GM12878 (cell line): ENCODE data around the gene SLC12A3. TPM values are rescaled to one million over a fixed set of nuclear protein-coding genes. Genes with fewer than 3 reads are reported as not detected.

Source experiments
- ATAC-seq: fragments of 200-7000 bp; cut with Tn5 transposase; 3 replicates; pipeline ENCODE4 v1.9.1; 2020; ENCODE audit warnings: mild to moderate bottlenecking, moderate library complexity
- BruUV-seq: library from RNA; stranded (reverse); fragments of 400-500 nt; replicated peaks from 2 replicates; lab custom pipeline; 2021; lab: Mats Ljungman, UMichigan
- CTCF ChIA-PET: fragments of 300-600 bp; sonication (Branson Sonifier 250); formaldehyde crosslinking; extraction: SDS; loops from one replicate; lab custom pipeline; 2021; ENCODE audit warnings: inconsistent platforms; lab: Yijun Ruan, JAX
- POLR2A ChIA-PET: fragments of 350-600 bp; formaldehyde crosslinking; extraction: SDS; loops from one replicate; lab custom pipeline; 2021; ENCODE audit warnings: inconsistent platforms; lab: Charles Lee
- RAD21 ChIA-PET: fragments of 300-600 bp; sonication (Branson Sonifier 250); formaldehyde crosslinking; loops from one replicate; lab custom pipeline; 2023; ENCODE audit warnings: antibody characterized with exemption; ENCODE audit not compliant: unreplicated experiment; lab: Charles Lee
- SMC1A ChIA-PET: fragments of 300-600 bp; sonication (Branson Sonifier 250); formaldehyde crosslinking; loops from one replicate; lab custom pipeline; 2023; ENCODE audit not compliant: unreplicated experiment, uncharacterized antibody; lab: Charles Lee
- DNase-seq: peaks from one replicate; pipeline ENCODE4 v3.0.0-alpha.2; 2011; ENCODE audit warnings: low read depth, low spot score
- FAIRE-seq: peaks from 3 replicates; lab custom pipeline; 2011; peaks lifted over from hg19 to GRCh38; lab: Jason Lieb, UNC
- H2AFZ ChIP-seq: 2 replicates; pipeline ENCODE4 v1.6.0; 2011; ENCODE audit warnings: low read depth, low read length, control low read depth; ENCODE audit not compliant: control insufficient read depth
- H3K27ac ChIP-seq: 2 replicates; pipeline ENCODE4 v1.5.1; 2011; ENCODE audit warnings: control low read depth; ENCODE audit not compliant: control insufficient read depth, insufficient read depth
- H3K27me3 ChIP-seq, 2 experiments: replicated peaks in 1 of 2; 2 replicates each; pipeline versions ENCODE4 v1.6.0 to v1.6.1; 2011; ENCODE audit warnings: low read length in 1 of 2; ENCODE audit not compliant: control insufficient read depth in 2 of 2, insufficient read depth in 2 of 2
- H3K36me3 ChIP-seq, 2 experiments: 2 replicates each; pipeline ENCODE4 v1.5.1; 2011; ENCODE audit warnings: low read length in 1 of 2; ENCODE audit not compliant: control insufficient read depth in 2 of 2, insufficient read depth in 2 of 2
- H3K4me1 ChIP-seq: 2 replicates; pipeline ENCODE4 v1.6.1; 2011; ENCODE audit warnings: mild to moderate bottlenecking, low read length, moderate library complexity, mixed read lengths; ENCODE audit not compliant: control insufficient read depth, insufficient read depth
- H3K4me2 ChIP-seq: 2 replicates; pipeline ENCODE4 v1.6.0; 2011; ENCODE audit warnings: control low read depth; ENCODE audit not compliant: control insufficient read depth, insufficient read depth
- H3K4me3 ChIP-seq: fragments of 200-600 bp; sonication (generic); 2 replicates; pipeline ENCODE4 v1.5.1; 2016
- H3K79me2 ChIP-seq: 2 replicates; pipeline ENCODE4 v1.6.0; 2011; ENCODE audit warnings: low read length; ENCODE audit not compliant: control insufficient read depth, insufficient read depth
- H3K9ac ChIP-seq: 2 replicates; pipeline ENCODE4 v1.8.0; 2011; ENCODE audit warnings: low read length, control low read depth, mixed read lengths; ENCODE audit not compliant: control insufficient read depth, insufficient read depth
- H3K9me3 ChIP-seq: replicated peaks from 3 replicates; pipeline ENCODE4 v1.5.1; 2011; ENCODE audit warnings: mild to moderate bottlenecking, low read length; ENCODE audit not compliant: control insufficient read depth, insufficient read depth
- H4K20me1 ChIP-seq: 2 replicates; pipeline ENCODE4 v1.6.0; 2011; ENCODE audit not compliant: control insufficient read depth, insufficient read depth
- GATAD2B ChIP-seq: fragments of 450-650 bp; conservative IDR thresholded peaks from 2 replicates; pipeline ENCODE4 v1.6.1; 2017; ENCODE audit warnings: low read depth, mild to moderate bottlenecking, moderate library complexity
- KAT2A ChIP-seq: conservative IDR thresholded peaks from 2 replicates; pipeline ENCODE4 v1.6.1; 2011; ENCODE audit warnings: low read depth, low read length; ENCODE audit not compliant: control insufficient read depth
- NR2C2 ChIP-seq: IDR thresholded peaks from 2 replicates; pipeline ENCODE4 v1.6.1; 2011; ENCODE audit warnings: borderline replicate concordance, low read depth; ENCODE audit not compliant: control insufficient read depth, insufficient read length
- RELA ChIP-seq: fragments of 450-650 bp; IDR thresholded peaks from 2 replicates; pipeline ENCODE4 v1.8.0; 2014; ENCODE audit warnings: borderline replicate concordance; ENCODE audit not compliant: partially characterized antibody
- TAF1 ChIP-seq: IDR thresholded peaks from 2 replicates; pipeline ENCODE4 v1.6.1; 2011; ENCODE audit warnings: mild to moderate bottlenecking, low read depth, low read length, borderline replicate concordance
- WRNIP1 ChIP-seq: IDR thresholded peaks from 2 replicates; pipeline ENCODE4 v1.6.1; 2011; ENCODE audit warnings: low read depth, low read length, improper control_type of control experiment, borderline replicate concordance
- ZSCAN29 ChIP-seq: fragments of 450-650 bp; IDR thresholded peaks from 2 replicates; pipeline ENCODE4 v1.6.1; 2017; ENCODE audit warnings: mild to moderate bottlenecking, moderate library complexity
- WGBS: methylation state at CpG from one replicate; pipeline ENCODE4 v1.1.6; 2016; ENCODE audit warnings: low lambda C conversion rate; ENCODE audit not compliant: insufficient replicate concordance, insufficient coverage; ENCODE audit errors: missing lambda C conversion rate; 5-methylcytosine and 5-hydroxymethylcytosine counted together
- in situ Hi-C: fragments of 300-500 bp; cut with MboI; formaldehyde crosslinking; loops from 9 replicates; pipeline ENCODE4 v1.14.3; 2018; ENCODE audit warnings: mixed read lengths
- intact Hi-C: fragments of 100-400 bp; cut with micrococcal nuclease; formaldehyde crosslinking; loops from one replicate; pipeline ENCODE4 v1.14.2; 2022; ENCODE audit not compliant: unreplicated experiment
- polyA plus RNA-seq, 11 experiments: library from polyadenylated mRNA; depleted of rRNA in 4 of 11; unstranded in 6 of 11; stranded (reverse) in 5 of 11; fragments of >200 nt; fragmentation: Nextera tagmentation in 4 of 11; fragmentation: Illumina TruSeq in 1 of 11; extraction: Ambion mirVana in 4 of 11; extraction: Trizol in 1 of 11; gene quantifications; 1 replicate in 1 of 11; 2 replicates in 10 of 11; pipeline versions ENCODE4 v1.2.1 to v1.2.3, GENCODE V29; 2011 to 2016; ENCODE audit warnings: inconsistent platforms in 2 of 11, missing spikeins in 2 of 11, low read depth in 1 of 11
- total RNA-seq, 4 experiments: library from RNA; depleted of rRNA in 3 of 4; stranded (reverse); fragments of >200 nt in 3 of 4; fragmentation: Illumina TruSeq in 1 of 4; extraction: Trizol in 1 of 4; gene quantifications; 2 replicates each; pipeline versions ENCODE4 v1.2.1 to v1.2.3, GENCODE V29; 2013 to 2021
- TF ChIP-seq, protein P1 (sequence below): IDR thresholded peaks from 2 replicates; pipeline ENCODE4 v1.6.1; 2012; ENCODE audit warnings: low read depth, low read length, improper control_type of control experiment

The SLC12A3 gene
- total and polyA plus RNA-seq, 10 of the 15 experiments (the other 5 are each of a cell fraction or from before 2014, with no cell fraction given): 0.05 to 6.3 (median 3.1) TPM

DNA sequence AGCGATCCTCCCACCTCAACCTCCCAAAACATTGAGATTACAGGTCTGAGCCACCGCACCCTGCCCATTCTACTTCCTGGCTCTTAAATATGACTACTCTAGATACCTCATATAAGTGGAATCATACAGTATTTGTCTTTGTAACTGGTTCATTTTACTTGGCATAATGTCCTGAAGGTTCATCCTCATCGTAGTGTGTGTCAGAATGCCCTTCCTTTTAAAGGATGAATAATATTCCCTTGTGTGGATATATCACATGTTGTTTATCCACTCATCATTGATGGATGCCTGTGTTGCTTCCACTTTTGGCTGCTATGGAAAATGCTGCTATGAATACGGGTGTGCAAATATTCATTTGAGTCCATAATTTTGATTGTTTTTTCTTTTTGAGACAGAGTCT, 91.1 kb downstream of the SLC12A3 start:
- no peak overlapping the region for H3K27ac ChIP-seq
- H3K4me2 ChIP-seq: no peak overlapping the region
- no peak overlapping the region for H2AFZ ChIP-seq
- no peaks in the 10 kb centered on the region for H3K36me3 ChIP-seq
- WGBS: 73% methylated on average over 4 of the region's 4 CpGs
- ChIA-PET CTCF (interaction anchor here (0.9 to 6.3 kb wide), 2 partner anchors 90 to 92 kb away, joined by 6 to 247 read pairs; partner anchors contain the start of gene SLC12A3), SMC1A (interaction anchor here (2.1 kb wide), 1 partner anchor 9 kb away, joined by 4 read pairs; no protein-coding TSS in a partner anchor), POLR2A (no interaction called here), RAD21 (no interaction called here)
- H3K4me1 ChIP-seq: peaks cover 8% of the 10 kb centered on the region
- H3K9me3 ChIP-seq: no peaks in the 10 kb centered on the region
- no peaks in the 10 kb centered on the region for H3K27me3 ChIP-seq
- no TSS peak for BruUV-seq
- no peak for FAIRE-seq
- no peak for ATAC-seq
- TF ChIP-seq KAT2A: no peak
- no peak for TF ChIP-seq TAF1
- no peak for TF ChIP-seq ZSCAN29
- TF ChIP-seq GATAD2B: no peak
- TF ChIP-seq NR2C2: no peak
- TF ChIP-seq WRNIP1: no peak
- TF ChIP-seq RELA: no peak
- TF ChIP-seq, protein P1, sequence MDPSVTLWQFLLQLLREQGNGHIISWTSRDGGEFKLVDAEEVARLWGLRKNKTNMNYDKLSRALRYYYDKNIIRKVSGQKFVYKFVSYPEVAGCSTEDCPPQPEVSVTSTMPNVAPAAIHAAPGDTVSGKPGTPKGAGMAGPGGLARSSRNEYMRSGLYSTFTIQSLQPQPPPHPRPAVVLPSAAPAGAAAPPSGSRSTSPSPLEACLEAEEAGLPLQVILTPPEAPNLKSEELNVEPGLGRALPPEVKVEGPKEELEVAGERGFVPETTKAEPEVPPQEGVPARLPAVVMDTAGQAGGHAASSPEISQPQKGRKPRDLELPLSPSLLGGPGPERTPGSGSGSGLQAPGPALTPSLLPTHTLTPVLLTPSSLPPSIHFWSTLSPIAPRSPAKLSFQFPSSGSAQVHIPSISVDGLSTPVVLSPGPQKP: no peak
- intact Hi-C loops: no loop called here
- H3K79me2 ChIP-seq: no peaks in the 10 kb centered on the region
- H3K4me3 ChIP-seq: no peak overlapping the region
- no peak for DNase-seq
- no peaks in the 10 kb centered on the region for H4K20me1 ChIP-seq
- in situ Hi-C loops: no loop called here
- H3K9ac ChIP-seq: no peak overlapping the region
